ENCODE data around the gene IMMP2L.
"Not testable (repeated sequence)": the region's sequence is repeated elsewhere in the genome, so short reads cannot be mapped to it uniquely, and the experiment has no call there.

The IMMP2L gene

DNA sequence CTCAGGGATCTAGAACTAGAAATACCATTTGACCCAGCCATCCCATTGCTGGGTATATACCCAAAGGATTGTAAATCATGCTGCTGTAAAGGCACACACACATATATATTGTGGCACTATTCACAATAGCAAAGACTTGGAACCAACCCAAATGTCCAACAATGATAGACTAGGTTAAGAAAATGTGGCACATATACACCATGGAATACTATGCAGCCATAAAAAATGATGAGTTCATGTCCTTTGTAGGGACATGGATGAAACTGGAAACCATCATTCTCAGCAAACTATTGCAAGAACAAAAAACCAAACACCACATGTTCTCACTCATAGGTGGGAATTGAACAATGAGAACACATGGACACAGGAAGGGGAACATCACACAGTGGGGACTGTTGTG is 56.9 kb downstream of the IMMP2L start:
- not testable (repeated sequence) for DNase-seq

DNA sequence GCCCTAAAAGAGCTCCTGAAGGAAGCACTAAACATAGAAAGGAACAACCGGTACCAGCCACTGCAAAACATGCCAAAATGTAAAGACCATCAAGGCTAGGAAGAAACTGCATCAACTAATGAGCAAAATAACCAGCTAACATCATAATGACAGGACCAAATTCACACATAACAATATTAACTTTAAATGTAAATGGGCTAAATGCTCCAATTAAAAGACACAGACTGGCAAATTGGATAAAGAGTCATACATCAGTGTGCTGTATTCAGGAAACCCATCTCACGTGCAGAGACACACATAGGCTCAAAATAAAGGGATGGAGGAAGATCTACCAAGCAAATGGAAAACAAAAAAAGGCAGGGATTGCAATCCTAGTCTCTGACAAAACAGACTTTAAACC is 60.5 kb downstream of the IMMP2L start:
- DNase-seq: not testable (repeated sequence)

DNA sequence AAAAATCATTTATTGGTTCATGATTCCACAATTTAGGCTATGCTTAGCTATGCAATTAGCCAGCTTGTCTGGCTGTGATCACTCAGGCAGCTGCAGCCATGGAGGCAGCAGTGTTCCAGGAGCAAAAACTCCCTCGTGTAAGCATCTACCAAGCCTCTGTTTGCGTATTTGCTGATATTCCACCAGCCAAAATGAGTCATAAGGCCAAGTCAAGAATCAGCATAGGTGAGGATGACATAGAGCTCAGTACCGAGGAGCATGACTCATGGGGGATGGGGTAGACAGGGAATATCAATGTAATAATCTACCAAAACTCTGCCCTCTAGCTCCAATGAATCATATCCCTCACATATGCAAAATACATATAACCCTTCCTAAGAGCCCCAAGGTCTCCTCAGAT is 63.3 kb downstream of the IMMP2L start:
- no peak for DNase-seq

DNA sequence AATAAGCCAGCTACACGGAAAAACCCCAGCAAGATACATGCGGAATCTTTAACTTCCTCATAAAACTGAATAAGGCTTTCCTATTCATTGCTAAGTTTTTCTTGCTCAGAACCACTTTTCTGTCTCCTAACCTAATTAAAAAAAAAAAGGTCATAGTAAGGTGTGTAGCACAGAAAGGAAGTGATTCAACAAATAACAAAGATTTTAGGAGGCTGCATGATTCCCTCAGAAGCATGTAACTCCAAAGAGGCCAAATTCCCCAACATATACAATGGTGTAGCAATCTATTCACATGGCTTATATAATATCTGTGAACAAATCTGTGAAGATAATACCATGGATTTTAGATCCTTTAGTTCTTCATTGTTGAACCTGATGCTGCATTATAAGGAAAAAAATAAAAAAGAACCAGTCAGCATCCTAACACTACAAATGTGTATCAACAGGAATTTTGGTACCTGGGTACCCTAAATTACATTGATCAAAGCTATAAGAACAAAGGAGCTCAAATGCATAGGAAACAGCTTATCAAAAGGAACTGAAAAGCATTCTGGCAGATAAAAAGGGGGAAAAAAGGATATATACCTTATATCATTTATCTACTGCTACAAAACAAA is 63.8 kb downstream of the IMMP2L start:
- no peak for DNase-seq

DNA sequence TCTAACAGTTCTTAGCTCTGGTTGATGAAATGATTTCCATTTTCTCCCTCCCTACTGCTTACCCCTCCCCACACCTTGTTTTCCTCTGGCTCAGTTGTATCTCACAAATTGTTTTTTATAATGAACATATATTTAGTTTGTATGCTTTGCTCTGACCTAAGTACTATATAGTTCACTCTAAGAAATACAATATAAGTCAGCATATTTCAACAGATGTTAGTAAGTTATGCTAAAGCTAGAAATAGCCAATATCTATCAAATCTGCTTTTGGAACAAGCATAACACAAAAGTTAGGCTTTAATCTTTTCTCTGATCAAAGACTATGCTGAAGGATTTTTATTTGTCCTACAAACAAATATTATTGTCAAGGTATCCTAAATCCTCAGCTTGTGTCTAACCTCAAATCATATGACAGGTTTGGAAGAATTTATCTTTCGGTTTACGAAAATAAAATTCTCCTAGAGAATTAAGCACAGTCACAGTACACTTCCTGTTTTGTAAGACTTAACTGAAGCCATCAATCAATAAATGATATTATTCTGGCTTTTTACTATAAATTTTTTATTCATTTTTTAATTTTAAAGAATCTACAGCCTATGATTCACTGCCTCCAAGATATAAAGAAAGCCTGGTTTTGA is 67.0 kb downstream of the IMMP2L start:
- no peak for DNase-seq

DNA sequence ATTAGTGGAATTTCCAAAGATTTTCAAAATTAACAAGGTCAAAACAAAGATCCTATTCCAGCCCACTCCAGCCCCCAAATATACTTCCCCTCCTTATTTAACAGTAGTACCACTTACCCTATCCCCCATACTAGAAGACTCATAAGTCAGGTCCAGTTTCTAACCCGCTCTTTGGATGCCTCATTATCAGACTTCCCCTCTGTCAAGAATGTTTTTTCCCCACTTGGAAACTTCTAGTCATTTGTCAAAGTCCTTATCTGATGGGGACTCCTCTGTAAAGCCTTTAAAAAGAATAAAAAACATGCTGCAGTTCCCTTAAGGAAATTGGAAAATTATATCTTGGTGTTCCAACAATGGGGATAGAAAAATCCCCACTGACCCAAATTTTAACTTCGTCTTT is 70.1 kb downstream of the IMMP2L start:
- DNase-seq: no peak

DNA sequence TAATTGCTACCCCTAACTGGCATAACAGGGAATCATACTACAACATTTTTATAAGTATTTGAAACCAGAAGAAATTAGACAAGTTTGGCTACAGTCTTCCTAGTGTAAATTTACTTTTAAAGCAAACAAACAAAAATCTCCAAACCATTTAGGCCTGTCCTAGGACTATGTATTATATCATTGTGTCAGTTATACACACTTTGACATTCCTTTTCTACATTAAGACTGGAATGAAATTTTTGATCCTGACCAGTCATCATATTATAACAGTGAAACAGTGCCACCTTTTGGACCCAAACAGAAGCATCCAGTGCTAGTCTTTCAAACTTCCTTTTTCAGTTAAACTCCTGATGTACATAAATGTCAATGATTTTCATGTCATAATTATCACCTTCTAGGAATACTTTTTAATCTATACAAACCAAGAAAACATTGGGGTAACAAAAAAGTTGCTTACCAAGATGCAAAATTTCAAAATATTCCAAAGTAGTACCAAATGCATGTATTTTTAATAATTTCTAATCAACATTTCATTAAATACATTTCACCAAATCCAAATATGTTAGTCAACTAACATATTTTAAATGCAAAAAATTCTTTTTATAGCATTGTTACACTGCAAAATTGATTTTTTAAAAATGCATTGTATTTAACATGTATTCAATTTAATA is 75.7 kb downstream of the IMMP2L start:
- DNase-seq: peak; percentile 27 to 72

DNA sequence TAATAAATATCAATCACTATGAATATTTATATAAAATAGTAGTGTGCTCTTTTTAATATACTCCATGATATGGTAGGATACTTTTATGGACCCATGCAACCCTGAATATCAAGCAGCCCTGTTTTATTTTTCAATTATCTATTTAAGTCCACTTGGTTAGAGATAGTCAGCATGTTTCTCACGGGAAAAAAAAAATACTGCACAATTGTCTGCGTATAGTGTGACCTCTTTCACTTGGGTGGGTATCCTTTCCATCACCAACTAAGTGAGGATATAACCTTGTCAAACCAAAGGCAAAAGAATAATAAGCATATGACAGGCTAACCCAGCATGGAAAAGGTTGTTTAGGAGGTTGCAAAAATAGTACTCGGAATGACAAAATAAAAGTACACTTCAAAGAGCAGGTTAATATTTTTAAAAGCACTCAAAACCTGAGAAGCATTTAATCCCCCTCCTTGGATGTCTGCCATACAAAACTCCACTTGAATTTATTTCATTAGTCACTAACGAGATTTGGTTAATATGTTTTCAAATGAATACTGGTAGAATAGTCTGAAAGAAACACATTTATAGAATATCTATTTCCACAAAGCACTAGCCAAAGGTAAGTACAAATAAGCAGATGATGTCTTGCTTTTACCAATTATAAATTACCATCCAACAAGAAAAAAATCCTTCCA is 76.5 kb downstream of the IMMP2L start:
- no peak for DNase-seq

DNA sequence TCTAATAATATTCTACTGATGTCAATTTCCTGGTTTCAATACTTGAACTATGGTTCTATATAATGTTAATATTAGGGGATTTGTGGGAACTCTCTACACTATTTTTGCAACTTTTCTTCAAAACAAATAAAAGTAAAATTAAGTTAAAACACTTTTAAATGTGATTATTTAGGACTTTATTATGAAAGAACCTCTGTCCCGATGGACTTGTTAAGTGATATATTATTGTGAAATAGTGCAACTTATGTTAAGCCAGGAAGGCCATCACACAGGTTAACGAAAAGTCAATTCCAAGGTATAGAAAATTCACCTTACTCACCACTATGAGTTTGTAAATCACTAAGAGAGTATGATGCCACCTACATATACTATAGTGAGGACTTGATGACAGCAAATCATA is 79.2 kb downstream of the IMMP2L start:
- no peak for DNase-seq

DNA sequence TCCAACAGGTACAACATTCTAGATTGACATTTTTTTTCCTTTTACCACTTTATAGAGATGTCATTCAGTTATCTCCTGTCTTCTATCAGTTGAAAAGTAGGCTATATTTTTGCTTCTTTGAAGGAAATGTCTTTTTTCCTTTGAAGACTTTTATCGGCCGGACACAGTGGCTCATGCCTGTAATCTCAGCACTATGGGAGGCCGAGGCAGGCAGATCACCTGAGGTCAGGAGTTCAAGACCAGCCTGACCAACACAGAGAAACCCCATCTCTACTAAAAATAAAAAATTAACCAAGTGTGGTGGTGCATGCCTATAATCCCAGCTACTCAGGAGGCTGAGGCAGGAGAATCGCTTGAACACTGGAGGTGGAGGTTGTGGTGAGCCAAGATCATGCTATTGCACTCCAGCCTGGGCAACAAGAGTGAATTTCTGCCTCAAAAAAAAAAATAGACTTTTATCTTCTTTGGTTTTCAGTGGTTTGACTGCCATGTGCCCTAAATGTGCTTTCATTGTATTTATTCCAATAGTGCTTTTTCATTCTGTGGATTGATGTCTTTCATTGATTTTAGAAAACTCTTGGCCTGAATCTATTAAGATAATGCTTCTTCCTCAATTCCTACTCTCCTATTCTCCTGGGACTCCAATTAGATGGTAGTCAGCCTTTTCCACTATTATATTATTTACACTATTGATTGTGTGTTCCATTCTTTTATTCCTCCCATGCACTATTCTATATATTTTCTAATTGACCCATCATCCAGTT is 84.6 kb downstream of the IMMP2L start:
- no peak for DNase-seq

DNA sequence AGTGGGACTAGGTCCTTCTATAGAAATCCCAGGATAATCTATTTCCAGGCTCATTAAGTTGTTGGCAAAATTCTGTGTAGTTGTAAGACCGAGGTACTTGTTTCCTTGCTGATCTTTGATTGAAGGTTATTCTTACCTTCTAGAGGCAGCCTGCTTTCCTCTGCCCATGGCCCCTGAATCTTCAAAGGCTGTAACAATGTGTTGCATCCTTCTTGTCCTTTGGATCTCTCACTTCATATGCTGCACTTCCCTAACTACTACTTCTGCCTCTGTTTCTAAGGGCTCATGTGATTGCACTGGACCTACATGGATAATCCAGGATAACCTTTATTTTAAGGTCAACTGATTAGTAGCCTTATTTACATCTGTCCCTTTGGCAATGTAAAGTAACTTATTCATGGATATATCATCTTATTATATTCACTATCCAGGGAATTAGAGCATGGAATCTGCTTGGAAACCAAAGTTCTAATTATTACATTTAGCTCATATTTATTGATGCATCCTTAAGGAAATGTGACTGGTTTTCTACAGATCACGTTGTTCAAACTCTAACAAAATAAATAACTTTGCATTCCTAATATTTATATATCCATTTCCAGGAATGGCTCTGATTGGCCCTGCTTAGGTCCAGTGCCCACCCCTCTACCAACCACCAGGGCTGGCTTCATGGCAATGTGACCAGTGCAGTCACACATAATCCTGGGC is 85.6 kb downstream of the IMMP2L start:
- DNase-seq: no peak

DNA sequence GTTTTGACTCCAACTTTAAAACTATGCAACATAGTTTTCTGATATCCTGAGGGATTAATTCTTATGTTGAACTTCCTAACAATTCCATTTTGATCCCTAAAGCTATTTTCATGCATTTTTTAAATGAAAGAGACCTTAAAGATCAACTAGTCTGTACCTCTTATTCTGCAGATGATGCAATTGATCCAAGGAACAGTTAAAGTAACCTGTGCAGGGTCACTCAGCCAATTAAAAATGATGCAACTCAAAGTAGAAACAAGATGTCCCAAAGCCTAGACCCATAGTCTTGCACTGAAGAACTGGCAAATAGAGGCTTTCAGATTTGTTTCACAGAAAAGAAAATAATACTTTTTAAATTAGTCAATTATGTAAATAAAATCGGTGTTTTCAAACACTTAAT is 86.3 kb downstream of the IMMP2L start:
- DNase-seq: no peak

DNA sequence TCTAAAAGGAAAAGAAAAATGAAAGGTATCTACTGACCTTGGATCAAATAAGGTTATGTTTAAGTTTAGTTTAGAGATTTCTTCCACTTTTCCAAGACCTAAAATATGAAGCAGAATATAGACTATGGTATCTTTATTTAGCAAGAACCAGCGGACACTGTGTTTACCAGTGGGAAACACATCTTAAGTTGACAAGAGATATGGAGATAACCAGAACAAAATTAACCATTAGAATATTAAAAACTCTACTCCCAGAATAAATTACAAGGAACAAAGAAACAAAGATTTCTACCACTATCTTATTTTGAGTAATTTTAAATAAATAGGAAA is 86.9 kb downstream of the IMMP2L start:
- no peak for DNase-seq

DNA sequence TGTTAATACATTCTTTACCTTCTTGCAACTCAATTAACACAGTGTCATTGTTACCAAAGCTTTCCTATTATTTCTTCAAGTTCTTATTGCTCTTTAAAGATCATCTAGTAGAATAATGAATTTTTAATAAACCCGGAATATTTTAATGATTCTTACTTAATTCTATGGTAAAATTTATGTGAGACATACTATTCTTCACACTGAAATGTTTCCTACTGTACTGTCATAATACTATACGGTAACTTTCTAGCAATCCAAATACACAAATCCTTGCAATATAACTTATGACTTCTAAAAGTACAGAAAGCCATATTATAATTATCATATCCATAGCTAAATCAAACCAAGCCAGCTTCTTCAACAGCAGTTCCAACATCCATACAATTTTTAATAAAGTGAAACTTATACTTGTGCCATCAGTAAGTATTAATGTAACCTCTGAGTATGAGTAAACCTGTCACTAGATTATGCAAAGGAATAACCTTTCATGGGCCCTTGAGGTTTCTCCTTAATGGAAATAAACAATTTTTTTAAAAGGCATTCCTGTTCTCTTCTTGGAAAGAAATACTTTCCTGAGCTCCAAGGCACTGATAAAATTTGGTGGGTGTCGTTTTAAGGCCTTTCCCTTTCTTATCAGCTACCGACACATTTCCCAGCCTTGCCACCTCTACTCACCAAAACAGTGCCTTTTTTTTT is 87.4 kb downstream of the IMMP2L start:
- no peak for DNase-seq

DNA sequence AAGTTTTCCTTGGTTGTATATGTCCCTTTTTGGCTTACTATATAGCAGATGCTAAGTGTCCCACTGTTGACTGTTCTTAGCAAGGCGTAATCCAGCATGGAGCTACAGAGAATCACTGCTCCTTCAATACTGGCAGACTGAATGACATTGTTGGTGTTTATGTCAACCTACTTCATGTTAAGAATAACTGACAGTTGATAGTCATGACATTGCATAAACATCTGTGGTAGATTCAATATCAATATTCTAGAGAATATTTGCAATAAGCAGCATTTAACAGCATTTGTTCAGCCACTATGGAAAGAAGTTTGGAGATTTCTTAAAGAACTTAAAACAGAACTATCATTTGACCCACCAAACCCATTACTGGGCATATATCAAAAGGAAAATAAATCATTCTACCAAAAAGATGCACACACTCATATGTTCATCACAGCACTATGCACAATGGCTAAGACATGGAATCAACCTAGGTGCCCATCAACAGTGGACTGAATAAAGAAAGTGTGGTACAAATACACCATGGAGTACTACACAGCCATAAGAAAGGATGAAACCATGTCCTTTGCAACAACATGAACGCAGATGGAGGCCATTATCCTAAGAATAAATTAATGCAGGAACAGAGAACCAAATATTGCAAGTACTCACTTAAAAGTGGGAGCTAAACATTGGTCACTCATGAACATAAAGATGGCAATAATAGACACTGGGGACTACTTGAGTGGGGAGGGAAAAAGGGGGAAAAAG is 88.7 kb downstream of the IMMP2L start:
- no peak for DNase-seq

DNA sequence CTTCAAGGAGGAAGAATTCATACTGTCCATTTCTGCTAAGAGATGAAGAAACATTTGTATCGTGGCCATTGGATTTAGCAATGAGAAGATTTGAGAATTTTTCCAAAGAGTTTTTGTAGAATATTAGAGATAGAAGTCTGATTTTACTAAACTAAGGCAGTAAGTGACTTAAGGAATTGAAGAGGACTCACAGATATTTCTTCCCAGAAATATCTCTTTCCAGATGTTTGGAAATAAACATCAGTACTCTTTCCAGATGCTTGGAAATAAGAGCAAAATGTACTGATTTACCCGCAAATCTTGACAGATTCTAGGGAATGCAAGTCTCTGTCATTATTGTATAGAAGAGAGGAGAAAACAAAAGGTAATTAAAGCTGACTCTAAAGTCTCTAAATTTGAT is 91.3 kb downstream of the IMMP2L start:
- no peak for DNase-seq

DNA sequence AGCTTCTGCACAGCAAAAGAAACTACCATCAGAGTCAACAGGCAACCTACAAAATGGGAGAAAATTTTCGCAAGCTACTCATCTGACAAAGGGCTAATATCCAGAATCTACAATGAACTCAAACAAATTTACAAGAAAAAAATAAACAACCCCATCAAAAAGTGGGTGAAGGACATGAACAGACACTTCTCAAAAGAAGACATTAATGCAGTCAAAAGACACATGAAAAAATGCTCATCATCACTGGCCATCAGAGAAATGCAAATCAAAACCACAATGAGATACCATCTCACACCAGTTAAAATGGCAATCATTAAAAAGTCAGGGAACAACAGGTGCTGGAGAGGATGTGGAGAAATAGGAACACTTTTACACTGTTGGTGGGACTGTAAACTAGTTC is 92.4 kb downstream of the IMMP2L start:
- DNase-seq: not testable (repeated sequence)

DNA sequence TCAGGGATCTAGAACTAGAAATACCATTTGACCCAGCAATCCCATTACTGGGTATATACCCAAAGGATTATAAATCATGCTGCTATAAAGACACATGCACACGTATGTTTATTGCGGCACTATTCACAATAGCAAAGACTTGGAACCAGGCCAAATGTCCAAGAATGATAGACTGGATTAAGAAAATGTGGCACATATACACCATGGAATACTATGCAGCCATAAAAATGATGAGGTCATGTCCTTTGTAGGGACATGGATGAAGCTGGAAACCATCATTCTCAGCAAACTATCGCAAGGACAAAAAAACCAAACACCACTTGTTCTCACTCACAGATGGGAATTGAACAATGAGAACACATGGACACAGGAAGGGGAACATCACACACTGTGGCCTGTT is 96.5 kb downstream of the IMMP2L start:
- DNase-seq: not testable (repeated sequence)

DNA sequence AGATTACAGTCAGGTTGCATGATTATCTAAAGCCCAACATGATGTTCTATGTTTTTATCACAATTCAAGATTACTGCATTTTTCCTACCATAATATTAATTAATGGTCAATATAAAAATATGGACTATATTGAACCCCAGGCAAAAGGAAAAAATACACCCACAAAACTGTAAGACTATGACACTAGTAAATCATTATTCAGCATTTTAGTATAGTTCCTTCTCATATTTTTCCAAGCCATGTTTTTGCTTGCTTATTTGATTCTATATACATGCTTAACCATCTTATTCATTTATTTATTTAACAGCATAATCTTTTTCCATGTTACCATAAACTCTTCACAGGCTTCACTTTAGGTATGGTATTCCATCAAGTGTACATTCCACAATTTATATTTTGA is 101.6 kb downstream of the IMMP2L start:
- no peak for DNase-seq

DNA sequence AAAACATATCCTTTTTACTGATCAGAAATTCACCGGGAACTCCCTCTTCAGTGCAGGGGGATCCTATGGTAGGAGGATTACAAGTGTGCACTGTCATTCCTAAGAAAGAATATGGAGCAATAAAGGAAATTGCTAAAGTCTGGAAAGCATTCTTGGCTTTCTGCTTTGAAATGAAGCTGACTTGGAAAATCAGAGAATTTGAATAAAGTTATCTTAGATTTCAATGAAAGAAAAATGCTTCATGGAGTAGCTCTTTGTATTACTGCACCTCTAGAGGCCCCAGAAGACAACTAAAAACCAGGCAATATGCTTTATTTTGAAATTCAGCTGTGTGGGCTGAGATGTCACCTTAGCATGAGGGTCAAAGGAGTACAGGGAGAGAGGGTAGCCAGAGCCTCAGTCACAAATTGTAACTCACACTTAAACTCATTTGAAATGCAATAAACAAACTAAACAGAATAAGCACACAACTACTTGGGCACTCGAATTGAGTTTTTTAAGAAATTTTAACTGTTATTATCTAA is 102.5 kb downstream of the IMMP2L start:
- peak in 1 of 2 donors; percentile 13 for DNase-seq

Data from inflammatory macrophage treated with lipopolysaccharide for 1 hour (primary cell).